Measurements from ENCODE around the gene KRTAP12-1. TPM values are rescaled to one million over a fixed set of nuclear protein-coding genes. Genes with fewer than 3 reads are reported as not detected.

KRTAP12-1 gene
- total and polyA plus RNA-seq, 2 of the 8 experiments (the other 6 are each of a cell fraction or from before 2014, with no cell fraction given), result 0.50 to 0.73 TPM

DNA sequence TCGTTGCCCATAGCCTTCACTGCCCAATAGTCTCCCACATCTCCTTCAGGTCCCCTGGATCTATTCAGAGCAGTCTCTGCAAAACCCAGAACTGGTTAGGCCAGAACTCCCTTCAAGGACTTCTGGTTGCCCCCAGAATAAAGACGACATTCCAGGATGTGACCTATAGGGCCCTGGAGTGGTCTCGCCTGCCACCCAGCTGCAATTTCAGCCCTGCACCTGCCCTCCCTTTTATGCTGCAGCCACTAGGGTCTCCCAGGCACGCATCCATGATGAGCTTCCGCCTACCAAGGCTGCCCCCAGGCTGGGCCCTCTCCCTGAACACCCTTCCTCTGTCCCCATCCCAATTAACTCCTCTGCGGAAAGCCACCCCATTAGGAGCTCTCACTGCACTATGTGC lies 36.6 kb upstream of the KRTAP12-1 start (continued):
- no peak for TF ChIP-seq FOSL1 (IDR thresholded peaks at IDR 0.05; ENCODE audit: insufficient read depth, low read depth, low read length)
- TF ChIP-seq KDM4A (IDR thresholded peaks at IDR 0.05; ENCODE audit: low read depth, low read length, severe bottlenecking), result no peak
- no peak for TF ChIP-seq SP4 (IDR thresholded peaks at IDR 0.05; ENCODE audit: low read length)
- TF ChIP-seq TBP (IDR thresholded peaks at IDR 0.05; ENCODE audit: low read depth, low read length), result 0 out of 2 replicates have a peak, but pooled peaks have one; percentile 16
- TF ChIP-seq, protein P1, sequence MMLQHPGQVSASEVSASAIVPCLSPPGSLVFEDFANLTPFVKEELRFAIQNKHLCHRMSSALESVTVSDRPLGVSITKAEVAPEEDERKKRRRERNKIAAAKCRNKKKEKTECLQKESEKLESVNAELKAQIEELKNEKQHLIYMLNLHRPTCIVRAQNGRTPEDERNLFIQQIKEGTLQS (IDR thresholded peaks at IDR 0.05; ENCODE audit: insufficient read depth, low read depth, low read length), result no peak
- TF ChIP-seq, protein P2, sequence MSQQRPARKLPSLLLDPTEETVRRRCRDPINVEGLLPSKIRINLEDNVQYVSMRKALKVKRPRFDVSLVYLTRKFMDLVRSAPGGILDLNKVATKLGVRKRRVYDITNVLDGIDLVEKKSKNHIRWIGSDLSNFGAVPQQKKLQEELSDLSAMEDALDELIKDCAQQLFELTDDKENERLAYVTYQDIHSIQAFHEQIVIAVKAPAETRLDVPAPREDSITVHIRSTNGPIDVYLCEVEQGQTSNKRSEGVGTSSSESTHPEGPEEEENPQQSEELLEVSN (IDR thresholded peaks at IDR 0.05), result no peak
- TF ChIP-seq ZNF274 (IDR thresholded peaks at IDR 0.05; ENCODE audit: borderline replicate concordance, extremely low read depth, low read length), result no peak
- no peak for TF ChIP-seq KDM5A (IDR thresholded peaks at IDR 0.05; ENCODE audit: low read length)
- 0 out of 2 replicates have a peak, but pooled peaks have one; percentile 19 for TF ChIP-seq YY1 (IDR thresholded peaks at IDR 0.05; ENCODE audit: low read depth, low read length)
- TF ChIP-seq TEAD4 (IDR thresholded peaks at IDR 0.05; ENCODE audit: low read depth, low read length), result peak; percentile 90
- TF ChIP-seq SP2 (IDR thresholded peaks at IDR 0.05; ENCODE audit: low read length), result no peak
- TF ChIP-seq RFX5 (IDR thresholded peaks at IDR 0.05; ENCODE audit: borderline replicate concordance, low read depth, low read length), result no peak
- TF ChIP-seq EGR1 (IDR thresholded peaks at IDR 0.05; ENCODE audit: borderline replicate concordance, low read depth, low read length), result no peak
- TF ChIP-seq, protein P3, sequence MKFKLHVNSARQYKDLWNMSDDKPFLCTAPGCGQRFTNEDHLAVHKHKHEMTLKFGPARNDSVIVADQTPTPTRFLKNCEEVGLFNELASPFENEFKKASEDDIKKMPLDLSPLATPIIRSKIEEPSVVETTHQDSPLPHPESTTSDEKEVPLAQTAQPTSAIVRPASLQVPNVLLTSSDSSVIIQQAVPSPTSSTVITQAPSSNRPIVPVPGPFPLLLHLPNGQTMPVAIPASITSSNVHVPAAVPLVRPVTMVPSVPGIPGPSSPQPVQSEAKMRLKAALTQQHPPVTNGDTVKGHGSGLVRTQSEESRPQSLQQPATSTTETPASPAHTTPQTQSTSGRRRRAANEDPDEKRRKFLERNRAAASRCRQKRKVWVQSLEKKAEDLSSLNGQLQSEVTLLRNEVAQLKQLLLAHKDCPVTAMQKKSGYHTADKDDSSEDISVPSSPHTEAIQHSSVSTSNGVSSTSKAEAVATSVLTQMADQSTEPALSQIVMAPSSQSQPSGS (IDR thresholded peaks at IDR 0.05; ENCODE audit: low read length), result no peak
- TF ChIP-seq HDAC2 (IDR thresholded peaks at IDR 0.05; ENCODE audit: borderline replicate concordance in 1 of 2, low read depth in 2 of 2, low read length in 2 of 2), result no peak
- TF ChIP-seq SUZ12 (IDR thresholded peaks at IDR 0.05; ENCODE audit: low read length), result no peak
- TF ChIP-seq TAF7 (optimal IDR thresholded peaks at IDR 0.05; ENCODE audit: borderline replicate concordance, low read depth, low read length), result no peak
- no peak for TF ChIP-seq KDM1A (IDR thresholded peaks at IDR 0.05; ENCODE audit: borderline replicate concordance, low read length)
- TF ChIP-seq ASH2L (IDR thresholded peaks at IDR 0.05; ENCODE audit: low read length), result no peak
- TF ChIP-seq, protein P4, sequence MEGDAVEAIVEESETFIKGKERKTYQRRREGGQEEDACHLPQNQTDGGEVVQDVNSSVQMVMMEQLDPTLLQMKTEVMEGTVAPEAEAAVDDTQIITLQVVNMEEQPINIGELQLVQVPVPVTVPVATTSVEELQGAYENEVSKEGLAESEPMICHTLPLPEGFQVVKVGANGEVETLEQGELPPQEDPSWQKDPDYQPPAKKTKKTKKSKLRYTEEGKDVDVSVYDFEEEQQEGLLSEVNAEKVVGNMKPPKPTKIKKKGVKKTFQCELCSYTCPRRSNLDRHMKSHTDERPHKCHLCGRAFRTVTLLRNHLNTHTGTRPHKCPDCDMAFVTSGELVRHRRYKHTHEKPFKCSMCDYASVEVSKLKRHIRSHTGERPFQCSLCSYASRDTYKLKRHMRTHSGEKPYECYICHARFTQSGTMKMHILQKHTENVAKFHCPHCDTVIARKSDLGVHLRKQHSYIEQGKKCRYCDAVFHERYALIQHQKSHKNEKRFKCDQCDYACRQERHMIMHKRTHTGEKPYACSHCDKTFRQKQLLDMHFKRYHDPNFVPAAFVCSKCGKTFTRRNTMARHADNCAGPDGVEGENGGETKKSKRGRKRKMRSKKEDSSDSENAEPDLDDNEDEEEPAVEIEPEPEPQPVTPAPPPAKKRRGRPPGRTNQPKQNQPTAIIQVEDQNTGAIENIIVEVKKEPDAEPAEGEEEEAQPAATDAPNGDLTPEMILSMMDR (IDR thresholded peaks at IDR 0.05; ENCODE audit: control extremely low read depth in 1 of 3, insufficient read depth in 1 of 3, low read depth in 1 of 3, low read length in 3 of 3), result peak; percentile 64 to 86 (median 69)

Measured in H1 (cell line).